Anterior cingulate cortex (tissue), 58 donors: Measurements from ENCODE around the gene MRPL44.

Experiments used
- DNase-seq, 58 donors: peaks; one replicate each; lab custom pipeline; 2025; lab: John Stamatoyannopoulos, UW

MRPL44 gene

GRCh38 chr2:223969856-223970255, 12.6 kb downstream of the MRPL44 start:
- DNase-seq: no peak

- peak in 18 of 58 donors; percentile 2 to 63 (median 15) for DNase-seq
Observed at GRCh38 chr2:223970343-223971128, 13.3 kb downstream of the MRPL44 start.

GRCh38 chr2:223971731-223972130, 14.5 kb downstream of the MRPL44 start:
- DNase-seq: no peak

- DNase-seq: no peak
Observed at GRCh38 chr2:223972656-223973102, 15.4 kb downstream of the MRPL44 start.

- DNase-seq: no peak
Observed at GRCh38 chr2:223973606-223974005, 16.3 kb downstream of the MRPL44 start.

GRCh38 chr2:223976635-223977226, 19.5 kb downstream of the MRPL44 start:
- DNase-seq: no peak

GRCh38 chr2:223978451-223978850, 21.2 kb downstream of the MRPL44 start:
- no peak for DNase-seq

GRCh38 chr2:223979730-223980396, 22.6 kb downstream of the MRPL44 start:
- no peak for DNase-seq

- DNase-seq: no peak
Observed at GRCh38 chr2:223980397-223980735, 23.1 kb downstream of the MRPL44 start.

- no peak for DNase-seq
Observed at GRCh38 chr2:223980803-223981202, 23.5 kb downstream of the MRPL44 start.

- DNase-seq: no peak
Observed at GRCh38 chr2:223981241-223981640, 24.0 kb downstream of the MRPL44 start.

GRCh38 chr2:223989206-223989855, 32.1 kb downstream of the MRPL44 start:
- no peak for DNase-seq

GRCh38 chr2:223989856-223990232, 32.6 kb downstream of the MRPL44 start:
- no peak for DNase-seq

- DNase-seq: peak in 1 of 58 donors; percentile 13
Observed at GRCh38 chr2:223991611-223992010, 34.3 kb downstream of the MRPL44 start.

- peak in 38 of 58 donors; percentile 8 to 68 (median 32) for DNase-seq
Observed at GRCh38 chr2:223993634-223994232, 36.5 kb downstream of the MRPL44 start.

- no peak for DNase-seq
Observed at GRCh38 chr2:223994562-223995162, 37.4 kb downstream of the MRPL44 start.

GRCh38 chr2:223995569-223995968, 38.3 kb downstream of the MRPL44 start:
- DNase-seq: no peak

- no peak for DNase-seq
Observed at GRCh38 chr2:223996391-223996790, 39.1 kb downstream of the MRPL44 start.

- no peak for DNase-seq
Observed at GRCh38 chr2:223997938-223998337, 40.7 kb downstream of the MRPL44 start.

- no peak for DNase-seq
Observed at GRCh38 chr2:223998948-223999347, 41.7 kb downstream of the MRPL44 start.
